Measurements from ENCODE around the gene DNAH14.
"Not testable (repeated sequence)": the region's sequence is repeated elsewhere in the genome, so short reads cannot be mapped to it uniquely, and the experiment has no call there.

Gene DNAH14

DNA sequence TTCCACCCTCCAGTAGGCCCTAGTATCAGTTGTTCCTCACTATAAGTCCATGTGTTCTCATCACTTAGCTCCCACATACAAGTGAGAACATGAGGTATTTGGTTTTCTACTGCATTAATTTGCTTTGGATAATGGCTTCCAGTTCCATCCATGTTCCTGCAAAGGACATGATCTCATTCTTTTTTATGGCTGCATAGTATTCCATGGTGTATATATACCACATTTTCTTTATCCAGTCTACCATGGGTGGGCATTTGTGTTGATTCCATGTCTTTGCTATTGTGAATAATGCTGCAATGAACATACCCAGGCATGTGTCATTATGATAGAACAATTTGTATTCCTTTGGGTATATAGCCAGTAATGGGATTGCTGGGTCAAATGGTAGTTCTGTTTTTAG, 218.3 kb downstream of the DNAH14 start:
- DNase-seq (ENCODE audit: low read depth in 2 of 2) = not testable (repeated sequence)

GRCh38 chr1:225152061-225152460, 222.6 kb downstream of the DNAH14 start:
- DNase-seq (ENCODE audit: low read depth in 2 of 2) = no peak

GRCh38 chr1:225155555-225155954, 226.1 kb downstream of the DNAH14 start:
- no peak for DNase-seq (ENCODE audit: low read depth in 2 of 2)

DNA sequence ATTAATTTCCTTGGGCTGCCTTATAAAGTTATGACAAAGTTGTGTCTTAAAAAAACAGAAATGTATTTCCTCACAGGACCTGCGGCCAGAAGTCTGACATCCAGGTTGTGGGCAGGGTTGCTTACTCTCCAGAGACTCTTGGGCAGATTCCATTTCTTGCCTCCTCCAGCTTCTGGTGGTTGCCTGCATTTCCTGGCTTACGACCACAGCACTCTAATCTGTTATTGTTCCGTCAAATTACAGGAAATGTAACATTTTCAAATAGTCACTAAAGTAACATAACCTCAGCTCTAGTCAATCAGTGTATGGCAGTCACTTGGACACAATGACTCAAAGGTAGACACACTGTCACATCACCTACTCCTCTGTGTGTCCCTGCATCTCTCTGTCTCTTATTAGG, 226.8 kb downstream of the DNAH14 start:
- no peak for DNase-seq (ENCODE audit: low read depth in 2 of 2)

- DNase-seq (ENCODE audit: low read depth in 2 of 2) = no peak
Measured at GRCh38 chr1:225158291-225158690, 228.8 kb downstream of the DNAH14 start.

- no peak for DNase-seq (ENCODE audit: low read depth in 2 of 2)
Measured at GRCh38 chr1:225159793-225160192, 230.3 kb downstream of the DNAH14 start.

GRCh38 chr1:225177409-225177808, 247.9 kb downstream of the DNAH14 start:
- DNase-seq (ENCODE audit: low read depth in 2 of 2) = not testable (repeated sequence)

DNA sequence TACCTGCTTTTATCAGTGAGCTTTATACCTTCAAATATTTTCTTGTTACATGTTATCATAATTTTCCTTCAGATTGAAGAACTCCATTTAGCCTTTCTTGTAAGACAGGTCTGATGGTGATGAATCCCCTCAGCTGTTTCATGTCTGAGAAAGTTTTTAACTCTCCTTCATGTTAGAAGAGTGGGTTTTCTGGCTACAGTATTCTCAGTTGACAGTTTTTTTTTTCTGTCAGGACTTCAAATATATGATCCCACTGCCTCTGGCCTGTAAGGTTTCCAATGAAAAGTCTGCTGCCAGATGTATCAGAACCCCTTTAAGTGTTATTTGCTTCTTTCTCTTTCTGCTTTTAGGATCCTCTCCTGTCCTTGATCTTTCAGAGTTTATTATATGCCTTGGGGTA, 250.2 kb downstream of the DNAH14 start:
- no peak for DNase-seq (ENCODE audit: low read depth in 2 of 2)

GRCh38 chr1:225182716-225183115, 253.2 kb downstream of the DNAH14 start:
- no peak for DNase-seq (ENCODE audit: low read depth in 2 of 2)

GRCh38 chr1:225191199-225191753, 261.8 kb downstream of the DNAH14 start:
- no peak for DNase-seq (ENCODE audit: low read depth in 2 of 2)

DNA sequence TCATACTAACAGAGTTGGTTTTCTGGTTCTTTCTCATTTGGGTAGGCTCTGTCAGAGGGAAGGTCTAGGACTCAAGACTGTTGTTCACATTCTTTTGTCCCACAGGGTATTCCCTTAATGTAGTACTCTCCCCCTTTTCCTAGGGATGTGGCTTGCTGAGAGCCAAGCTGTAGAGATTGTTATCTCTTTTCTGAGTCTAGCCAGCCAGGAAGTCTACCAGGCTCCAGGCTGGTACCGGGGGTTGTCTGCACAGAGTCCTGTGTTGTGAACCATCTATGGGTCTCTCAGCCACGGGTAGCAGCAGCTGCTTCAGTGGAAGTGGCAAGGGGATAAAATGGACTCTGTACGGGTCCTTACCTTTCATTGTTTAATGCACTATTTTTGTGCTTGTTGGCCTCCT, 272.0 kb downstream of the DNAH14 start:
- no peak for DNase-seq (ENCODE audit: low read depth in 2 of 2)

DNA sequence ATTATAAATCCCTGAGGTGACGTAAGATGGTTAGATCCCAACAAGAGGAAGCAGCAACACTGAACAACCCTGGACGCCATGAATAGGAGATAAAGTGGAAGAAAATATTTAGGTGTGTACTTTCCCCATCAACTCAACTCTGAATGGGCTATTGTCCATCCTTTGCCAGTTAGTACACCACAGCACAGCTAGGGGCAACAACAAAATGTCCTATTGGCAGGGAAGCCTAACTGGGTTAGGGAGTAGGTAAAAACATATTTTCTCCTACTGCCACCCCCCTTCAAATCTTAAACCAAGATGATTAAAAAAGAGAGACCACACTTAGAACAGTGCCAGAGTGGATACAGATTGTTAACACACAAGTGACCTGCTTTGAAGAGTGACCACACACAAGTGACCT, 278.3 kb downstream of the DNAH14 start:
- no peak for DNase-seq (ENCODE audit: low read depth in 2 of 2)

DNA sequence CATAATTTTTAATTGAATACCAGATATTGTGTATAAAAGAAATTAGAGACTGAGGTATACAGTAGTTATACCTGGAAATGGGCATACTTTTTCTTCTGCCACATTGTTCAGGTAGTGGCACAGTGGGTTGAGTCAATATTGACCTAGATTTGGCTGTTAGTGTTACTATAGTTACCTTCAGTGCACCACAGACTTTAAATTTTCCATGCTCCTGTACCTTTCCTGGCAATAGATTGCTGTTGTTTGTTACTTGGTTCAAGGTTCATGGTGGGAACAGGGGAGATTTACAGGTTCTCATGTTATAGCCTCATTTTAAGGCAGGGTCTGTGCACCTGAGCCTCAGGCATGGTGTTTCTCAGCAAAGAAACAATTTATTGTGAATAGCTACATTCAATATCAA, 279.7 kb downstream of the DNAH14 start:
- DNase-seq (ENCODE audit: low read depth in 2 of 2) = no peak

GRCh38 chr1:225210180-225210579, 280.7 kb downstream of the DNAH14 start:
- DNase-seq (ENCODE audit: low read depth in 2 of 2) = not testable (repeated sequence)

DNA sequence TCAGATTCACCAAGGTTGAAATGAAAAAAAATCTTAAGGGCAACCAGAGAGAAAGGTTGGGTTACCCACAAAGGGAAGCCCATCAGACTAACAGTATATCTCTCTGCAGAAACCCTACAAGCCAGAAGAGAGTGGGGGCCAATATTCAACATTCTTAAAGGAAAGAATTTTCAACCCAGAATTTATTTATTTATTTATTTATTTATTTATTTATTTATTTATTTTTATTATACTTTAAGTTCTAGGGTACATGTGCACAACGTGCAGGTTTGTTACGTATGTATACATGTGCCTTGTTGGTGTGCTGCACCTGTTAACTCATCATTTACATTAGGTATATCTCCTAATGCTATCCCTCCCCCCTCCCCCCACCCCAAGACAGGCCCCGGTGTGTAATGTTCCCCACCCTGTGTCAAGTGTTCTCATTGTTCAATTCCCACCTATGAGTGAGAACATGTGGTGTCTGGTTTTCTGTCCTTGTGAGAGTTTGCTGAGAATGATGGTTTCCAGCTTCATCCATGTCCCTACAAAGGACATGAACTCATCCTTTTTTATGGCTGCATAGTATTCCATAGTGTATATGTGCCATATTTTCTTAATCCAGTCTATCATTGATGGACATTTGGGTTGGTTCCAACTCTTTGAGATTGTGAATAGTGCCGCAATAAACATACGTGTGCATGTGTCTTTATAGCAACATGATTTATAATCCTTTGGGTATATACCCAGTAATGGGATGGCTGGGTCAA, 282.4 kb downstream of the DNAH14 start:
- not testable (repeated sequence) for DNase-seq (ENCODE audit: low read depth in 2 of 2)

GRCh38 chr1:225224287-225224686, 294.8 kb downstream of the DNAH14 start:
- DNase-seq (ENCODE audit: low read depth in 2 of 2) = no peak

DNA sequence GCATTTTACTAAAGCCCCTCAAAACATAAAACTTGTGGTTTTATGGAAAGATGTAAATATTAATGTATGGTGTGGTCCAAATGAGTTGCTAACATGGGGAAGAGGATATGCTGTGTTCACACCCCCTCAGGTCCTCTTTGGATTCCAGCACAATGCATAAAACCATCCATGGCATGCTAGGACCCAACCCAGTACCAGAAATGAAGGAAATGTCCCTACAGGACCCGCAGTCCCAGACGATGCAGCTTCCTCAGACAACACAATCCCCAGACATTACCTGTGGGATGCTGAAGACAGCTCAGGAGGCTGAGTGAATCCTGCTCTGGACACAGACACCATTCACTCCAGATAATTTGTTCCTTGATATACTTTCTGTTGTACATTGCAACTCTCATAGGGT, 296.2 kb downstream of the DNAH14 start:
- no peak for DNase-seq (ENCODE audit: low read depth in 2 of 2)

DNA sequence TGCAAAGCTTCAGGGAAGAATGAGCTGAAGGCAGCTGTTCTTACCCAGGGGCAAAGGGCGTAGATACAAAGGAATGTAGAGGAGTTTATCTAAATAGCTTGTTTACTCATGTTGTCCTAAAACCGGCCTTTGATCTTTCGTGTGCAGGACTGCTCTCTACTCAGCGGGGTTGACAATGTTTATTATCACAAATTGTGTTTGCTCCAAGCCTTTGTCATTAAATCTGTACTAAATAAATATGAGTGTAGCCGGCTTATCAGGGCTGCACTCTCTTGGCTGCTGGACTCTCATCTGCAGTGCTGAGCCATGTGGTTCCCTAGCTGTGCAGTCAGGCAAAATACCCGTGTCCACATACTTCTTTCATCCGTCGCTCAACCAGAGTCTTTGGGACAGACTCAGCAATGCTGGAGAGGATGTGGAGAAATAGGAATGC, 299.4 kb downstream of the DNAH14 start:
- no peak for DNase-seq (ENCODE audit: low read depth in 2 of 2)

GRCh38 chr1:225229429-225229828, 300.0 kb downstream of the DNAH14 start:
- DNase-seq (ENCODE audit: low read depth in 2 of 2) = not testable (repeated sequence)

- no peak for DNase-seq (ENCODE audit: low read depth in 2 of 2)
Measured at GRCh38 chr1:225230483-225230882, 301.0 kb downstream of the DNAH14 start.

- DNase-seq (ENCODE audit: low read depth in 2 of 2) = not testable (repeated sequence)
Measured at GRCh38 chr1:225232930-225233329, 303.5 kb downstream of the DNAH14 start.

DNA sequence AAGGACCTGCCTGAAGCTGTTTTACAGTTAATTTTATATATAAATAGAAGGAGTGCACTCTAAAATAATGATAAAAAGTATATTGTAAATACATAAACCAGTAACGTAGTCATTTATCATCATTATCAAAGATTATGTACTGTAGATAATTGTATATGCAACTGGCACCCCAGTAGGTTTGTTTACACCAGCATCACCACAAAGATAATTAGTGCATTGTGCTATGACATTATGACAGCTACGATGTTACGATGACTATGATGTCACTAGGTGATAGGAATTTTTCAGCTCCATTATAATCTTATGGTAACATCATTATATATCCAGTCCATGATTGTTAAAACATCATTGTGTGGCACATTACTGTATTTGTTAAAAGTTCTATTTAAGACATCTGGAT, 313.1 kb downstream of the DNAH14 start:
- no peak for DNase-seq (ENCODE audit: low read depth in 2 of 2)

GRCh38 chr1:225250432-225250831, 321.0 kb downstream of the DNAH14 start:
- DNase-seq (ENCODE audit: low read depth in 2 of 2) = no peak

- DNase-seq (ENCODE audit: low read depth in 2 of 2) = no peak
Measured at GRCh38 chr1:225253173-225253572, 323.7 kb downstream of the DNAH14 start.

All from stimulated activated CD8-positive, alpha-beta memory T cell treated with anti-CD3 and anti-CD28 coated beads, Interleukin-2, amount 100 ng/mL, for 1 hour (primary cell).